ENCODE measurements around the gene FAM89A. TPM values are rescaled to one million over a fixed set of nuclear protein-coding genes. Genes with fewer than 3 reads are reported as not detected.
A peak's percentile ranks its signal among the peaks of the same experiment; 100 is the strongest.
"Not testable (repeated sequence)": the region's sequence is repeated elsewhere in the genome, so short reads cannot be mapped to it uniquely, and the experiment has no call there.

FAM89A gene
- total RNA-seq, 1 donor from 2014 or later = 3.2 TPM

- no peak for DNase-seq (ENCODE audit: low read depth)
Observed at GRCh38 chr1:230992100-230992774, 47.8 kb downstream of the FAM89A start.

GRCh38 chr1:230987448-230987847 lies 52.6 kb downstream of the FAM89A start:
- no peak for DNase-seq (ENCODE audit: low read depth)

- DNase-seq (ENCODE audit: low read depth) = peak; percentile 60
Observed at GRCh38 chr1:230986976-230987375, 53.1 kb downstream of the FAM89A start.

- DNase-seq (ENCODE audit: low read depth) = peak; percentile 46
Observed at GRCh38 chr1:230985711-230986110, 54.3 kb downstream of the FAM89A start.

- not testable (repeated sequence) for DNase-seq (ENCODE audit: low read depth)
Observed at GRCh38 chr1:230984622-230985515, 55.2 kb downstream of the FAM89A start.

- no peak for DNase-seq (ENCODE audit: low read depth)
Observed at GRCh38 chr1:230983811-230984210, 56.2 kb downstream of the FAM89A start.

- no peak for DNase-seq (ENCODE audit: low read depth)
Observed at GRCh38 chr1:230982696-230983095, 57.4 kb downstream of the FAM89A start.

- no peak for DNase-seq (ENCODE audit: low read depth)
Observed at GRCh38 chr1:230979952-230980351, 60.1 kb downstream of the FAM89A start.

- no peak for DNase-seq (ENCODE audit: low read depth)
Observed at GRCh38 chr1:230979389-230979716, 60.7 kb downstream of the FAM89A start.

- peak; percentile 96 for DNase-seq (ENCODE audit: low read depth)
Observed at GRCh38 chr1:230978491-230979388, 61.3 kb downstream of the FAM89A start, which contains the start of the genes ARV1 and TTC13. ARV1 (plus strand) TSS chr1:230979094; CDS start chr1:230979106, 12 bp downstream. TTC13 (minus strand) TSS chr1:230978861; CDS start chr1:230978830, 31 bp downstream.

- DNase-seq (ENCODE audit: low read depth) = no peak
Observed at GRCh38 chr1:230977761-230978490, 62.1 kb downstream of the FAM89A start.

GRCh38 chr1:230976825-230977747 lies 63.0 kb downstream of the FAM89A start:
- no peak for DNase-seq (ENCODE audit: low read depth)

GRCh38 chr1:230976360-230976759 lies 63.7 kb downstream of the FAM89A start:
- DNase-seq (ENCODE audit: low read depth) = no peak

- DNase-seq (ENCODE audit: low read depth) = no peak
Observed at GRCh38 chr1:230975636-230976035, 64.4 kb downstream of the FAM89A start.

- DNase-seq (ENCODE audit: low read depth) = no peak
Observed at GRCh38 chr1:230972855-230973271, 67.2 kb downstream of the FAM89A start.

- no peak for DNase-seq (ENCODE audit: low read depth)
Observed at GRCh38 chr1:230971771-230972170, 68.3 kb downstream of the FAM89A start.

GRCh38 chr1:230970432-230970831 lies 69.6 kb downstream of the FAM89A start:
- no peak for DNase-seq (ENCODE audit: low read depth)

Data from renal cortical epithelial cell (primary cell).